Measurements from ENCODE around the gene MC5R.
"Not testable (repeated sequence)": the region's sequence is repeated elsewhere in the genome, so short reads cannot be mapped to it uniquely, and the experiment has no call there.

MC5R gene

GRCh38 chr18:13813271-13813849, 10.6 kb upstream of the MC5R start:
- Mint-ChIP-seq H3K9me3 (no peaks in the 10 kb centered on the region), H3K27ac (no peak overlapping the region), H3K36me3 (no peaks in the 10 kb centered on the region), H3K4me1 (peaks cover 3% of the 10 kb centered on the region), H3K4me3 (no peak overlapping the region), H3K27me3 (no peaks in the 10 kb centered on the region)

DNA sequence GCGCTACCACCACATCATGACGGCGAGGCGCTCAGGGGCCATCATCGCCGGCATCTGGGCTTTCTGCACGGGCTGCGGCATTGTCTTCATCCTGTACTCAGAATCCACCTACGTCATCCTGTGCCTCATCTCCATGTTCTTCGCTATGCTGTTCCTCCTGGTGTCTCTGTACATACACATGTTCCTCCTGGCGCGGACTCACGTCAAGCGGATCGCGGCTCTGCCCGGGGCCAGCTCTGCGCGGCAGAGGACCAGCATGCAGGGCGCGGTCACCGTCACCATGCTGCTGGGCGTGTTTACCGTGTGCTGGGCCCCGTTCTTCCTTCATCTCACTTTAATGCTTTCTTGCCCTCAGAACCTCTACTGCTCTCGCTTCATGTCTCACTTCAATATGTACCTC, 2.3 kb downstream of the MC5R start:
- Mint-ChIP-seq H3K27me3 (peaks cover 26% of the 10 kb centered on the region), H3K27ac (peak overlapping the region; percentile 82), H3K36me3 (no peaks in the 10 kb centered on the region)

GRCh38 chr18:13831864-13832508, 8.0 kb downstream of the MC5R start:
- no peaks in the 10 kb centered on the region for H3K36me3 Mint-ChIP-seq
- no peak overlapping the region for H3K4me3 Mint-ChIP-seq
- no peaks in the 10 kb centered on the region for H3K9me3 Mint-ChIP-seq
- peaks cover 13% of the 10 kb centered on the region for H3K27me3 Mint-ChIP-seq
- H3K27ac Mint-ChIP-seq: no peak overlapping the region
- no peaks in the 10 kb centered on the region for H3K4me1 Mint-ChIP-seq

More for the DNA sequence above, 2.3 kb downstream of the MC5R start:
- Mint-ChIP-seq H3K4me1 (peaks cover 7% of the 10 kb centered on the region), H3K9me3 (no peaks in the 10 kb centered on the region), H3K4me3 (no peak overlapping the region)

GRCh38 chr18:13834496-13835015, 10.6 kb downstream of the MC5R start:
- H3K4me1 Mint-ChIP-seq: no peaks in the 10 kb centered on the region
- H3K9me3 Mint-ChIP-seq: no peaks in the 10 kb centered on the region
- H3K27ac Mint-ChIP-seq: no peak overlapping the region
- H3K27me3 Mint-ChIP-seq: peaks cover 9% of the 10 kb centered on the region
- H3K4me3 Mint-ChIP-seq: no peak overlapping the region
- H3K36me3 Mint-ChIP-seq: no peaks in the 10 kb centered on the region

DNA sequence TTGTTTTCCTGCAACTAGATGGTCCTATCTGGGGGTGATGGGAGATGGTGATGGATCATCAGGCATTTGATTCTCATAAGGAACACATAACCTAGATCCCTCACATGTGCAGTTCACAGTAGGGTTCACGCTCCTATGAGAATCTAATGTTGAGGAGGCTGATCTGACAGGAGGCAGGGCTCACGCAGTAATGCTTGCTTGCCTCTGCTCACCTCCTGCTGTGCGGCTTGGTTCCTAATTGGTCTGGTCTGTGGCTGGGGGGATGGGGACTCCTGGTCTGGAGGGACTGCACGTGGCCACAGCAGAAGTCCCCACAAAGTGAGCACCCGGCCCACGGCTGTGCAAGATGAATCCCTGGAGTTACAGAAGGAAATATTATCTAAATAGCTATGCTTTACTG, 11.3 kb downstream of the MC5R start:
- Mint-ChIP-seq H3K4me3 (no peak overlapping the region), H3K27me3 (peaks cover 10% of the 10 kb centered on the region), H3K27ac (no peak overlapping the region), H3K4me1 (no peaks in the 10 kb centered on the region), H3K36me3 (no peaks in the 10 kb centered on the region), H3K9me3 (no peaks in the 10 kb centered on the region)

DNA sequence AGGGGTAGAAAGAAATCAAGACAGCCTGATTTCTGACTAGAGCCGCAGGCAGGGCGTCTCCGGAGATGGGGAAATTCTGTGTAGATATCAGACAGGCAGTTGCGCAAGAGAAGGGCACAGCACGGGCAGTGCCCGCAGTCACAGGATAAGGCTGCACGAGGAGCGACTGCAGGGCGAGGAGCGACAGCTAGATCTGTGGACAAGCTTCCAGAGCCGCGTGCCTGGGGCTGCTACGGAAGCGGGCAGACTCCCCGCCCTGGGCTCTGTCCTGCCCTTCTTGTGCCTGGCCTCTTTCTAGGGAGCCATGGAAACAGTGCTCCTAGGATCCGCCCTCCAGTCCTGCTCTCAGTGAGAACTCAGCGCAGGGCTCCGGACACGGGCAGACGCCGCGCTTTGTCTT, 12.6 kb downstream of the MC5R start:
- Mint-ChIP-seq H3K9me3 (no peaks in the 10 kb centered on the region), H3K27me3 (peaks cover 7% of the 10 kb centered on the region), H3K27ac (no peak overlapping the region), H3K4me3 (no peak overlapping the region), H3K4me1 (no peaks in the 10 kb centered on the region), H3K36me3 (no peaks in the 10 kb centered on the region)

GRCh38 chr18:13849791-13850190, 25.8 kb downstream of the MC5R start:
- Mint-ChIP-seq H3K27ac (no peak overlapping the region), H3K4me3 (no peak overlapping the region), H3K36me3 (no peaks in the 10 kb centered on the region), H3K9me3 (peaks cover 15% of the 10 kb centered on the region), H3K4me1 (no peaks in the 10 kb centered on the region), H3K27me3 (peaks cover 17% of the 10 kb centered on the region)

DNA sequence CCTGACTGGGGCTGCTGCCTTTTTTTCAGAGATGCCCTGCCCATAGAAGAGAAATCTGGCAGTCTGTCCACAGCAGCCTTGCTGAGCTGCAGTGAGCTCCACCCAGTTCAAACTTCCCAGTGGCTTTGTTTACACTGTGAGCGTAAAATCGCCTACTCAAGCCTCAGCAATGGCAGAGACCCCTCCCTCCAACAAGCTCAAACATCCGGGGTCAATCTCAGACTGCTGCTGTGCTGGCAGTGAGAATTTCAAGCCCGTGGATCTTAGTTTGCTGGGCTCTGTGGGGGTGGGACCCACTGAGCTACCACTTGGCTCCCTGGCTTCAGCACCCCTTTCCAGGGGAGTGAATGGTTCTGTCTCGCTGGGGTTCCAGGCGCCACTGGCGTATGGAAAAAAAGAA, 38.9 kb downstream of the MC5R start:
- peaks cover 22% of the 10 kb centered on the region for H3K27me3 Mint-ChIP-seq

DNA sequence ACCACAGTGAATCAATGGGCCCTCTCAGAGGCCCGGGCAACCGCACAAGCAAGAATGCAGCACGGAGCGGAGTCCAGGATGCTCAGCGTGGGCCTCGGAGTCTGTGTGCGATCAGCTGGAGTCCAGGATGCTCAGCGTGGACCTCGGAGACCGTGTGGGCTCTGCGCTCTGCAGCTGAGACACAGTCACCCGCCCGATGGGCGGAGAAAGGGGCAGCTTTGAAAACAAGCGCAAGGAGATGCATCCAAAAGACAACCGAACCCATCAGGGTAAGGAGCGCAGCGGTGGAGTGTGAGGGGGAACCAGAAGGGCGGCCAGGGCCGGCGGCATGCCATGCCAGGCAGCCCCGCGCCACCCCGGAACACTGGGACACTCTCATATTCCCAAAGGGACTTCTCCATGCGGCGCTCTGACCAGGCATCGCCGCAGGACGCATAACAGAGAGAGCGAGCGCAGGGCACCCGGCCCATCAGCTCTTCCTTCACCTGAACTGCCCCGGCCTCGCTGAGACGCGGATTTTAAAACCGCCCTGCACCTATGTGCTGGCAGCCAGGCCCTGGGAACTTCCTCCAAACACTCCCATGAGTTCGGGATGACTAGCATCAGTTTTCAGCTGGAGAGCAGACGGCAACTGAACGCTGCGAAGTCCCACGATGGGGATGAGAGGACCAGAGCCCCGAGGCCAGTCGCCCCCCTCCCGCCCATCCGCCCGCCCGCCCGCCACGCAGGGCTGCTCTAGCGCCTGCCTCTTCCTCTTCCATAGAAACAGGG, 44.7 kb downstream of the MC5R start:
- H3K36me3 Mint-ChIP-seq: no peaks in the 10 kb centered on the region
- no peaks in the 10 kb centered on the region for H3K9me3 Mint-ChIP-seq
- H3K27ac Mint-ChIP-seq: no peak overlapping the region
- H3K4me3 Mint-ChIP-seq: no peak overlapping the region
- H3K4me1 Mint-ChIP-seq: no peaks in the 10 kb centered on the region
- H3K27me3 Mint-ChIP-seq: peaks cover 38% of the 10 kb centered on the region

More for the DNA sequence above, 38.9 kb downstream of the MC5R start:
- not testable (repeated sequence) for H3K9me3 Mint-ChIP-seq, H3K36me3 Mint-ChIP-seq, H3K27ac Mint-ChIP-seq, H3K4me1 Mint-ChIP-seq, H3K4me3 Mint-ChIP-seq

DNA sequence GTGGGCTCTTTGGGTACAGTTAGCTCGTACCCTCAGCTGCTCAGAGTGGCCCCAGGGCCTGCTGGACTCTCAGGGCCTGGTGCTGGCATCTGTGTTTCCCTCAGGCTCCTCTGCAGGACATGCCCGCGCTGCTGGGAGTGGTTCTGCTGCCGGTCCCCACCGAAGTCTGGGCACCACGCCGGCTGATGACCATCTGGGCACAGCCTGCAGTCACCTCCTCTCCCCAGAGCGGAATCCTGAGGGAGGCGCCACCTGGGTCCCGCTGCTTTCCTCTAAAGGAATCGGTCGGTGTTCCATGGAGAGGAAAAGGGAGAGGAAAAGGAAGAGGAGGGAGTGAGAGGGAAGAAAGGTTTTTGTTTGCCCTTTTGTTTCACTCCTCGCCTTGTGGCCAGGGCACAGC, 47.8 kb downstream of the MC5R start:
- H3K4me3 Mint-ChIP-seq: no peak overlapping the region
- no peaks in the 10 kb centered on the region for H3K9me3 Mint-ChIP-seq
- H3K27ac Mint-ChIP-seq: no peak overlapping the region
- H3K36me3 Mint-ChIP-seq: no peaks in the 10 kb centered on the region
- H3K27me3 Mint-ChIP-seq: peaks cover 28% of the 10 kb centered on the region
- no peaks in the 10 kb centered on the region for H3K4me1 Mint-ChIP-seq

DNA sequence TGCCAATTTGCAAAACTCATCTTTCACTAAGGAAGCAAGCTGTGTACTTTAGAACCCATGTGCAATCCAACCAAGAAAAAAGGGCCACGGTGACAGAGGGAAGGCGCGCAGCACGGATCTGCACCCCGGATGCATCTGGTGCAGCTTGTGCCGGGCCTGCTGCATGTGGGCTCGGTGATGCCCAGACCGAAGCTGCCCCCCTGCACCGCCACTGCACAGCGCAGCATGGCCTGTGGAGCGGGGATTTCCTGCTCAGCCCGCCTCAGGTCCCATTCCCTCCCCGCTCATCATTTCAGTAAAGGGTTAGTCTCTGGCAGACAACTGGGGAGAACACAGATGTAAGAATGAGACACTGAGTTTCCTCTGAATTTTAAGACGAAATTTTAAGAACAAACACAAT, 48.4 kb downstream of the MC5R start:
- Mint-ChIP-seq H3K9me3 (no peaks in the 10 kb centered on the region), H3K27ac (no peak overlapping the region), H3K4me3 (no peak overlapping the region), H3K4me1 (no peaks in the 10 kb centered on the region), H3K36me3 (no peaks in the 10 kb centered on the region), H3K27me3 (peaks cover 25% of the 10 kb centered on the region)

GRCh38 chr18:13872932-13873331, 49.0 kb downstream of the MC5R start:
- Mint-ChIP-seq H3K4me3 (no peak overlapping the region), H3K9me3 (no peaks in the 10 kb centered on the region)

GRCh38 chr18:13874558-13874957, 50.6 kb downstream of the MC5R start:
- Mint-ChIP-seq H3K4me1 (no peaks in the 10 kb centered on the region), H3K36me3 (no peaks in the 10 kb centered on the region), H3K27ac (no peak overlapping the region), H3K27me3 (peaks cover 15% of the 10 kb centered on the region), H3K4me3 (no peak overlapping the region), H3K9me3 (no peaks in the 10 kb centered on the region)

More at GRCh38 chr18:13872932-13873331, 49.0 kb downstream of the MC5R start:
- H3K36me3 Mint-ChIP-seq: no peaks in the 10 kb centered on the region
- H3K4me1 Mint-ChIP-seq: no peaks in the 10 kb centered on the region
- peaks cover 22% of the 10 kb centered on the region for H3K27me3 Mint-ChIP-seq
- H3K27ac Mint-ChIP-seq: no peak overlapping the region

Data from activated naive CD4-positive, alpha-beta T cell treated with anti-CD3 and anti-CD28 coated beads, Interleukin-2, amount 50 U/mL, for 24 hours (primary cell).